ENCODE results near the gene SWT1.

SWT1 gene

DNA sequence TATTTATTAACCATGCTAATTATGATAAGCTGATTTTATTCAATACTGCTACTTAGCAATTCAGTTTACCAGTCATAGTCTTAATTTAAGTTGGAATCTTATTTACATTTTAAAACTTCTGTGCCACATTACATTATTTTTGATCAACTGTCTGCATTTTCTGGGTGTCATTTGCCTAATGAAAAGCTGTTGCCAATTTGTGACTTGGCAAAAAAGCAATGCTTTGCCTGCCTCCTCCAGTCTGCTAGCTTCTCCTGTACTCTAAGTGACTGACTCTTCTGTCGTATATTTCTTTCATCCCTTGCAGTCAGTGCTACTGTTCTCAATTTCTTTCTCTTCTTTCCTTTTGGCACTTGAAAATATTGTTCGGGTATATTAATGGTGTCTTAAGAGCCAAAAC lies 165.7 kb downstream of the SWT1 start:
- Histone ChIP-seq H3K4me3 (ENCODE audit: low read depth in 1 of 2, low read length in 2 of 2) (no peak overlapping the region), H4K20me1 (ENCODE audit: insufficient read depth, low read length) (no peaks in the 10 kb centered on the region), H3K4me1 (ENCODE audit: insufficient read depth, low read length) (peaks cover 16% of the 10 kb centered on the region), H3K9ac (ENCODE audit: low read depth, low read length) (no peak overlapping the region), H3K27ac (ENCODE audit: low read length) (no peak overlapping the region), H3K36me3 (ENCODE audit: insufficient read depth, low read length) (no peaks in the 10 kb centered on the region), H3K27me3 (ENCODE audit: insufficient read depth, low read length, poor library complexity) (no peaks in the 10 kb centered on the region), H2AFZ (ENCODE audit: low read depth, low read length) (no peak overlapping the region), H3K9me3 (ENCODE audit: insufficient read depth, low read length, severe bottlenecking) (no peaks in the 10 kb centered on the region), H3K79me2 (ENCODE audit: insufficient read depth, low read length) (peaks cover 5% of the 10 kb centered on the region), H3K4me2 (ENCODE audit: insufficient read depth, low read length) (no peak overlapping the region)
- DNase-seq = no peak
- no peak for ATAC-seq (ENCODE audit: insufficient read depth, low read depth)
- no peak for TF ChIP-seq EZH2 (IDR thresholded peaks at IDR 0.05; ENCODE audit: borderline replicate concordance, low read depth, low read length, severe bottlenecking)

DNA sequence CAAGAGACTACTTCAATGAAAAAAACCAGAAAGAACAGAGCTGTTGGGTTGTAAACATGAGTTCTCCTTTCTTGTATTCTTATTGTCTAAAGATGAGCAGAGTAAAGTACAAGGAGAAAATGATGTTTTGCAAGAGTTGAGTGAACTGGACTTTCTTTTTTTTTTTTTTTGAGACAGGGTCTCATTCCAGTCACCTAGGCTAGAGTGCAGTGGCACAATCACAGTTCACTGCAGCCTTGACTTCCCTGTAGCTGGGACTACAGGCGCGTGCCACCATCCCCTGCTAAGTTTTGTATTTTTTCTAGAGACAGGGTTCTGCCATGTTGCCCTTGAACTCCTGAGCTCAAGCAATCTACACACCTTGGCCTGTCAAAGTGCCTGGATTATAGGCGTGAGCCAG lies 167.2 kb downstream of the SWT1 start:
- no peaks in the 10 kb centered on the region for H3K27me3 ChIP-seq (ENCODE audit: insufficient read depth, low read length, poor library complexity)
- H4K20me1 ChIP-seq (ENCODE audit: insufficient read depth, low read length) = no peaks in the 10 kb centered on the region
- no peak overlapping the region for H3K4me3 ChIP-seq (ENCODE audit: low read depth in 1 of 2, low read length in 2 of 2)
- H3K27ac ChIP-seq (ENCODE audit: low read length) = no peak overlapping the region
- ATAC-seq (ENCODE audit: insufficient read depth, low read depth) (no peak), DNase-seq (no peak)
- H3K4me1 ChIP-seq (ENCODE audit: insufficient read depth, low read length) = peaks cover 2% of the 10 kb centered on the region
- TF ChIP-seq, protein P1, sequence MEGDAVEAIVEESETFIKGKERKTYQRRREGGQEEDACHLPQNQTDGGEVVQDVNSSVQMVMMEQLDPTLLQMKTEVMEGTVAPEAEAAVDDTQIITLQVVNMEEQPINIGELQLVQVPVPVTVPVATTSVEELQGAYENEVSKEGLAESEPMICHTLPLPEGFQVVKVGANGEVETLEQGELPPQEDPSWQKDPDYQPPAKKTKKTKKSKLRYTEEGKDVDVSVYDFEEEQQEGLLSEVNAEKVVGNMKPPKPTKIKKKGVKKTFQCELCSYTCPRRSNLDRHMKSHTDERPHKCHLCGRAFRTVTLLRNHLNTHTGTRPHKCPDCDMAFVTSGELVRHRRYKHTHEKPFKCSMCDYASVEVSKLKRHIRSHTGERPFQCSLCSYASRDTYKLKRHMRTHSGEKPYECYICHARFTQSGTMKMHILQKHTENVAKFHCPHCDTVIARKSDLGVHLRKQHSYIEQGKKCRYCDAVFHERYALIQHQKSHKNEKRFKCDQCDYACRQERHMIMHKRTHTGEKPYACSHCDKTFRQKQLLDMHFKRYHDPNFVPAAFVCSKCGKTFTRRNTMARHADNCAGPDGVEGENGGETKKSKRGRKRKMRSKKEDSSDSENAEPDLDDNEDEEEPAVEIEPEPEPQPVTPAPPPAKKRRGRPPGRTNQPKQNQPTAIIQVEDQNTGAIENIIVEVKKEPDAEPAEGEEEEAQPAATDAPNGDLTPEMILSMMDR (IDR thresholded peaks at IDR 0.05; ENCODE audit: borderline replicate concordance, extremely low read depth, low read length, poor library complexity, severe bottlenecking) = no peak
- no peak for TF ChIP-seq EZH2 (IDR thresholded peaks at IDR 0.05; ENCODE audit: borderline replicate concordance, low read depth, low read length, severe bottlenecking)
- no peaks in the 10 kb centered on the region for H3K36me3 ChIP-seq (ENCODE audit: insufficient read depth, low read length)
- H3K4me2 ChIP-seq (ENCODE audit: insufficient read depth, low read length) = no peak overlapping the region
- no peak overlapping the region for H2AFZ ChIP-seq (ENCODE audit: low read depth, low read length)
- H3K79me2 ChIP-seq (ENCODE audit: insufficient read depth, low read length) = no peaks in the 10 kb centered on the region
- no peak overlapping the region for H3K9ac ChIP-seq (ENCODE audit: low read depth, low read length)
- H3K9me3 ChIP-seq (ENCODE audit: insufficient read depth, low read length, severe bottlenecking) = no peaks in the 10 kb centered on the region

DNA sequence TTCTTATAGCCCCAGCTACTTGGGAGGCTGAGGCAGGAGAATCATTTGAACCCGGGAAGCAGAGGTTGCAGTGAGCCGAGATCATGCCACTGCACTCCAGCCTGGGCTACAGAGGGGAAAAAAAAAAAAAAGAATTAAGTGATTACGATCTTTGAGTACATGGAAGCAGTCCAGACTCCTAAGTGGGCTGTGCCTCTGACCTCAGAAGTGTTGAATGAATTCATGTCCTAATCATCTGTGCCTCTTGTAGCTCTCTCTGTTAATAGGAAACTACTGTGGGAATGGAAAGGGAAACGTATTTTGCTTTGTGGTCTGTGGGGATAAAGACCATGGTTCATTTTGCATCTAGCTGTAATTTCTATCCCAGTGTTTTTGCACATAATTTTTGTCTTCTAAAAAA lies 168.4 kb downstream of the SWT1 start:
- no peaks in the 10 kb centered on the region for H3K27me3 ChIP-seq (ENCODE audit: insufficient read depth, low read length, poor library complexity)
- H3K9me3 ChIP-seq (ENCODE audit: insufficient read depth, low read length, severe bottlenecking) = no peaks in the 10 kb centered on the region
- ATAC-seq (ENCODE audit: insufficient read depth, low read depth) (no peak; the same call in 2 of the 3 replicates), DNase-seq (no peak)
- no peaks in the 10 kb centered on the region for H4K20me1 ChIP-seq (ENCODE audit: insufficient read depth, low read length)
- H3K4me1 ChIP-seq (ENCODE audit: insufficient read depth, low read length) = no peaks in the 10 kb centered on the region
- H3K36me3 ChIP-seq (ENCODE audit: insufficient read depth, low read length) = no peaks in the 10 kb centered on the region
- no peak overlapping the region for H3K4me2 ChIP-seq (ENCODE audit: insufficient read depth, low read length)
- H3K27ac ChIP-seq (ENCODE audit: low read length) = no peak overlapping the region
- no peak overlapping the region for H3K4me3 ChIP-seq (ENCODE audit: low read depth in 1 of 2, low read length in 2 of 2)
- H2AFZ ChIP-seq (ENCODE audit: low read depth, low read length) = no peak overlapping the region
- TF ChIP-seq, protein P1 (IDR thresholded peaks at IDR 0.05; ENCODE audit: borderline replicate concordance, extremely low read depth, low read length, poor library complexity, severe bottlenecking) = no peak
- TF ChIP-seq EZH2 (IDR thresholded peaks at IDR 0.05; ENCODE audit: borderline replicate concordance, low read depth, low read length, severe bottlenecking) = no peak
- H3K79me2 ChIP-seq (ENCODE audit: insufficient read depth, low read length) = no peaks in the 10 kb centered on the region
- H3K9ac ChIP-seq (ENCODE audit: low read depth, low read length) = no peak overlapping the region

DNA sequence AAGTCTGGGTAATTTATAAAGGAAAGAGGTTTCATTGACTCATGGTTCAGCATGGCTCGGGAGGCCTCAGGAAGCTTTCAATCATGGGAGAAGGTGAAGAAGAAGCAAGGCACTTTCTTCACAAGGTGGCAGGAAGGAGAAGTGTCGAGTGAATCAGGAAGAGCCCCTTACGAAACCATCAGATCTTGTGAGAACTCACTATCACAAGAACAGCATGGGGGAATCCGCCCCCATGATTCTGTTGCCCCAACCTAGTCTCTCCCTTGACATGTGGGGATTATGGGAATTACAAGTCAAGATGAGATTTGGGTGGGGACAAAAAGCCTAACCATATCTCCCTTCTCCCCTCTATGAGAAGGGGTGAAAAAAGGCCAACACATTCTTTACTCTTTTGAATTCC lies 171.3 kb downstream of the SWT1 start:
- ATAC-seq (ENCODE audit: insufficient read depth, low read depth) = no peak
- H3K4me3 ChIP-seq (ENCODE audit: low read depth in 1 of 2, low read length in 2 of 2) = no peak overlapping the region
- no peaks in the 10 kb centered on the region for H3K4me1 ChIP-seq (ENCODE audit: insufficient read depth, low read length)
- no peaks in the 10 kb centered on the region for H3K9me3 ChIP-seq (ENCODE audit: insufficient read depth, low read length, severe bottlenecking)
- H4K20me1 ChIP-seq (ENCODE audit: insufficient read depth, low read length) = no peaks in the 10 kb centered on the region
- H3K27me3 ChIP-seq (ENCODE audit: insufficient read depth, low read length, poor library complexity) = no peaks in the 10 kb centered on the region
- H3K79me2 ChIP-seq (ENCODE audit: insufficient read depth, low read length) = no peaks in the 10 kb centered on the region
- TF ChIP-seq, protein P1 (IDR thresholded peaks at IDR 0.05; ENCODE audit: borderline replicate concordance, extremely low read depth, low read length, poor library complexity, severe bottlenecking) = no peak
- no peak for TF ChIP-seq EZH2 (IDR thresholded peaks at IDR 0.05; ENCODE audit: borderline replicate concordance, low read depth, low read length, severe bottlenecking)
- H3K36me3 ChIP-seq (ENCODE audit: insufficient read depth, low read length) = no peaks in the 10 kb centered on the region
- H3K4me2 ChIP-seq (ENCODE audit: insufficient read depth, low read length) = no peak overlapping the region
- H3K9ac ChIP-seq (ENCODE audit: low read depth, low read length) = no peak overlapping the region
- no peak overlapping the region for H3K27ac ChIP-seq (ENCODE audit: low read length)
- no peak overlapping the region for H2AFZ ChIP-seq (ENCODE audit: low read depth, low read length)
- no peak for DNase-seq
